ENCODE measurements around the gene FGF18. TPM values are rescaled to one million over a fixed set of nuclear protein-coding genes. Genes with fewer than 3 reads are reported as not detected.

Gene FGF18
- total RNA-seq, 2 donors from 2014 or later: 0.28 TPM; not detected in 1

- Mint-ChIP-seq H3K36me3 (no peaks in the 10 kb centered on the region), H3K27me3 (peaks cover 19 to 41% of the 10 kb centered on the region in 2 donors), H3K4me3 (no peak overlapping the region), H3K4me1 (ENCODE audit: low read depth in 2 of 2) (no peaks in the 10 kb centered on the region), H3K27ac (no peak overlapping the region), H3K9me3 (no peaks in the 10 kb centered on the region)
- DNase-seq (ENCODE audit: low spot score) (no peak), ATAC-seq (no peak)
Measured at GRCh38 chr5:171463862-171464229, 44.4 kb downstream of the FGF18 start.

DNA sequence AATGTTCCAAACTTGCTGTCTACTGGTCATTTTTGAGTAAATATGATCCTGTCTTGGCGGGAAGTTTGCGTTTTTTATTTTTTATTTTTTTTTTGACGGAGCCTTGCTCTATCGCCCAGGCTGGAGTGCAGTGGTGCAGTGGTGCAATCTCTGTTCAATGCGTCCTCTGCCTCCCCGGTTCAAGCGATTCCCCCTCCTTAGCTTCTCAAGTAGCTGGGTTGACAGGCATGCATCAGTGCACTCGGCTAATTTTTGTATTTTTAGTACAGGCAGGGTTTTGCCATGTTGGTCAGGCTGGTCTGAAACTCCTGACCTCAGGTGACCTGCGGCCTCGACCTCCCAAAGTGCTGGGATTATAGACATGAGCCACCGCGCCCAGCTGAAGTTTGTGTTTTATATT lies 45.4 kb downstream of the FGF18 start:
- peaks cover 15 to 39% of the 10 kb centered on the region in 2 donors for H3K27me3 Mint-ChIP-seq
- no peaks in the 10 kb centered on the region for H3K36me3 Mint-ChIP-seq
- no peak for DNase-seq (ENCODE audit: low spot score)
- no peaks in the 10 kb centered on the region for H3K4me1 Mint-ChIP-seq (ENCODE audit: low read depth in 2 of 2)
- H3K27ac Mint-ChIP-seq: no peak overlapping the region
- no peak for ATAC-seq
- no peaks in the 10 kb centered on the region for H3K9me3 Mint-ChIP-seq
- H3K4me3 Mint-ChIP-seq: no peak overlapping the region

GRCh38 chr5:171467107-171467506 lies 47.7 kb downstream of the FGF18 start:
- H3K4me1 Mint-ChIP-seq (ENCODE audit: low read depth in 2 of 2): no peaks in the 10 kb centered on the region
- no peak overlapping the region for H3K4me3 Mint-ChIP-seq
- H3K27me3 Mint-ChIP-seq: peaks cover 15 to 39% of the 10 kb centered on the region in 2 donors
- no peaks in the 10 kb centered on the region for H3K9me3 Mint-ChIP-seq
- H3K27ac Mint-ChIP-seq: no peak overlapping the region
- H3K36me3 Mint-ChIP-seq: no peaks in the 10 kb centered on the region
- ATAC-seq: no peak
- DNase-seq (ENCODE audit: low spot score): no peak

- no peaks in the 10 kb centered on the region for H3K4me1 Mint-ChIP-seq (ENCODE audit: low read depth in 2 of 2)
- no peaks in the 10 kb centered on the region for H3K36me3 Mint-ChIP-seq
- ATAC-seq (no peak), DNase-seq (ENCODE audit: low spot score) (no peak)
- peaks cover 9 to 22% of the 10 kb centered on the region in 2 donors for H3K27me3 Mint-ChIP-seq
- H3K9me3 Mint-ChIP-seq: no peaks in the 10 kb centered on the region
- no peak overlapping the region for H3K27ac Mint-ChIP-seq
- H3K4me3 Mint-ChIP-seq: no peak overlapping the region
Measured at GRCh38 chr5:171469326-171469725, 49.9 kb downstream of the FGF18 start.

GRCh38 chr5:171470420-171470819 lies 51.0 kb downstream of the FGF18 start:
- Mint-ChIP-seq H3K27me3 (peaks cover 9 to 14% of the 10 kb centered on the region in 2 donors), H3K4me1 (ENCODE audit: low read depth in 2 of 2) (no peaks in the 10 kb centered on the region), H3K36me3 (no peaks in the 10 kb centered on the region), H3K4me3 (no peak overlapping the region), H3K9me3 (no peaks in the 10 kb centered on the region), H3K27ac (no peak overlapping the region)
- no peak for ATAC-seq
- no peak for DNase-seq (ENCODE audit: low spot score)

DNA sequence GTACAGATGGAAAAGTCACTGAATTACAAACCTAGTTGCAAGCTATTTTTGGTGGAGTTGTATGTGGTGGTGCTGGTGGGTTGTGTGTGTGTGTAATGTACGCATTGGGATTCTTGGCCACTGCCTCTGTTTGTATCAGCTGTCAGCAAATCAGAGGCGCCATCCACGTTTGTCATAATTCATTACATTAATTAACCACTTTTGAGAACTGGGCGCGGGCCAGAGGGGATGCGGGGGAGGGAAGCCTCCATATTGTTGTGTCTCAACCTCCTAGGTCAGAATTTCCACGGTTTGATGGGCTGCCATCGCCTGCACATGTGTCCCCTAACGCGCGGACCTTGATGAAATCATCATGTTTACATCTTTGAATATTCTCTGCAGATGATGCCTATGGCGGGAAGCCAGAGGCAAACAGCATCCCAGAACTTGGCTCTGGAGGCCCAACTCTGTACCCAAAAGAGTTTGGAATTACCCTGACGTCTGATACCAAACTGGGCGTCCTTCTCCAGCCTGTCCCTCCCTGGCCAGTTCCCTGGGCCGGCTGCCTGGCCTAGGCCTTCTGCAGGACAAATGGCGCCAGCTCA lies 54.9 kb downstream of the FGF18 start:
- no peaks in the 10 kb centered on the region for H3K4me1 Mint-ChIP-seq (ENCODE audit: low read depth in 2 of 2)
- no peak overlapping the region for H3K4me3 Mint-ChIP-seq
- no peak overlapping the region for H3K27ac Mint-ChIP-seq
- H3K27me3 Mint-ChIP-seq: peaks cover 0 to 8% of the 10 kb centered on the region in 2 donors
- no peak for DNase-seq (ENCODE audit: low spot score)
- H3K9me3 Mint-ChIP-seq: no peaks in the 10 kb centered on the region
- H3K36me3 Mint-ChIP-seq: no peaks in the 10 kb centered on the region
- ATAC-seq: no peak

DNA sequence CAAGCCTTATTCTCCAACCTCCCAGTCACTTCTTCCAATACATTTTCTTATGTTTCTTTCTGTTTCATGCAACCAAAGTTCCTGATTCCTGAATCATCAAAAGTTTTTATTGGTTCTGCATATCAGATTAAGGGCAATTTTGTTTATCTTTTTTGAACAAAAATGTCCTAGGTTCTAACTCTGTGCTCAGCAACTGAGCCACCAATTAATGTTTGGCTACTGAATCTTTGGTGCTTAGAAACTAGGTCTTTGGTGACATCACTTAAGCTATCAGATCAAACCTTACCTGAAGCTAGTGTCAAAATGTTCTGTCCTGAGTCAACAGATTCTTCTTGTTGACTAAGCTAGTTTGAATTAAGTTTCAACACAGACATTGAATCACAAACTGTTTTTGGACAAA lies 56.1 kb downstream of the FGF18 start:
- Mint-ChIP-seq H3K27ac (no peak overlapping the region), H3K4me3 (no peak overlapping the region), H3K27me3 (peaks cover 0 to 8% of the 10 kb centered on the region in 2 donors), H3K9me3 (no peaks in the 10 kb centered on the region), H3K4me1 (ENCODE audit: low read depth in 2 of 2) (peaks cover 3 to 4% of the 10 kb centered on the region in 2 donors), H3K36me3 (no peaks in the 10 kb centered on the region)
- DNase-seq (ENCODE audit: low spot score): no peak
- ATAC-seq: no peak

DNA sequence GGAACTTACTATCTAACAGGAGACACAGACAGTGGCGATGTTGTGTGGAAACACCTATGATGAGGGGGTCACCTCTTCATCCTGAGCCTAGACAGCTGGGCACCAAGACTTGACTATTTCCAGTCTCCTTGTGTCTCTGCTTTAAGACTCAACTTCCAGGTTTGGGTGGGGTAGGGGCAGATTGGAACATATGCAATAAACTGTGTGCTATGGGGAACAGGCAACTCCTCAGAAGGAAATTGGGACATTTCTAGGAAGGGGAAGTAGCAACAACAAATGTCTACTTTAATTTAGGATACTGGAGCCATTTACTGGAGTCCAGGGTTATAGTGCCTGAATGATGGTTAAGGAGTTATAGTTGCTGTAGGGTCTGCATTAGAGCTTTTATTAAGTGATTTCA lies 57.3 kb downstream of the FGF18 start:
- H3K9me3 Mint-ChIP-seq: no peaks in the 10 kb centered on the region
- no peaks in the 10 kb centered on the region for H3K36me3 Mint-ChIP-seq
- H3K27ac Mint-ChIP-seq: no peak overlapping the region
- ATAC-seq (no peak), DNase-seq (ENCODE audit: low spot score) (no peak)
- peaks cover 3 to 4% of the 10 kb centered on the region in 2 donors for H3K4me1 Mint-ChIP-seq (ENCODE audit: low read depth in 2 of 2)
- H3K27me3 Mint-ChIP-seq: peaks cover 0 to 8% of the 10 kb centered on the region in 2 donors
- no peak overlapping the region for H3K4me3 Mint-ChIP-seq

GRCh38 chr5:171477101-171477500 lies 57.7 kb downstream of the FGF18 start:
- no peaks in the 10 kb centered on the region for H3K9me3 Mint-ChIP-seq

GRCh38 chr5:171477666-171478065 lies 58.2 kb downstream of the FGF18 start:
- Mint-ChIP-seq H3K4me3 (no peak overlapping the region), H3K36me3 (no peaks in the 10 kb centered on the region), H3K27ac (no peak overlapping the region), H3K4me1 (ENCODE audit: low read depth in 2 of 2) (peaks cover 3 to 4% of the 10 kb centered on the region in 2 donors), H3K9me3 (no peaks in the 10 kb centered on the region), H3K27me3 (peaks cover 2 to 8% of the 10 kb centered on the region in 2 donors)
- DNase-seq (ENCODE audit: low spot score) (no peak), ATAC-seq (no peak)

More at GRCh38 chr5:171477101-171477500, 57.7 kb downstream of the FGF18 start:
- ATAC-seq (no peak), DNase-seq (ENCODE audit: low spot score) (no peak)
- H3K27ac Mint-ChIP-seq: no peak overlapping the region
- peaks cover 2 to 8% of the 10 kb centered on the region in 2 donors for H3K27me3 Mint-ChIP-seq
- H3K4me1 Mint-ChIP-seq (ENCODE audit: low read depth in 2 of 2): peaks cover 3 to 4% of the 10 kb centered on the region in 2 donors
- no peak overlapping the region for H3K4me3 Mint-ChIP-seq
- H3K36me3 Mint-ChIP-seq: no peaks in the 10 kb centered on the region

DNA sequence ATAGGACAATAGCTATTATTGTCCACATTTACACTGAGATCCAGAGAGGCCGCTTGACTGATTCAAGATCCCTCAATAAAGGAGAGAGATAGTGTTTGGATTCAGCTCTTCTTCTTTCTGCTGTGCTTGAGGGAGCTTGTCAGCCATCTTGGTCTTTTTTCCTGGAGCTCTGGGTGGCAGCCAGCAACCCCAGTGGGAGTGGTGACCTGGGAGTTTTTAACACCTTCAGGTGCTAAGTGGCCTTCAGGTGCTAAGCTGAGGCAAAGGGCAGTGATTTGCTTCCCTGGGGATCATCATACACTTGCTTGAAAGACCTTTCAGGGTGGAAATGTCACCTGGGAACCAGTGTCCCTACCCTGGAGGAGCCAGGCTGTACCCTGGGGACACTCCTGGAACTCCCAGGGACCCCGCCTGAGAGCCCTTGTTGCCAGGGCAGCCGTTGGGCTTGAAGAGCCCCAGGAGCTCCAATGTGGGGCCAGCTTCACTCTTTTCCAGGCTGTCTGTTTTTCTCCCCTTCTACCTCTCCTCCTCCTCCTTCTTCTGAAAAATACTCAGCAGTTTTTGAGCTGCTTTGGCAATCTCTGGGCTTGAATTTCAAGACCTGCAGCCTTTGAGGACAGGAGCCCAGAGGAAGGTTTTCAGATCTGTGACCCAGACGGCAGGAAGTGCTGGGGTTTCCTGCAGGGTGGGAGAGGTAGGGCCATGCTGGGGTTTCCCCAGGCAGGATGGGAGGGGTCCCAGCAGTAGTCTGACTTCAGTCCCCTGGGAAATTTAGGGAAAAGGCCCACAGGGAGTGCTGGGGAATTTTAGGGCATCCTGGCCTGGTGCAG lies 59.7 kb downstream of the FGF18 start:
- Mint-ChIP-seq H3K36me3 (no peaks in the 10 kb centered on the region), H3K9me3 (no peaks in the 10 kb centered on the region), H3K4me1 (ENCODE audit: low read depth in 2 of 2) (peaks cover 3 to 4% of the 10 kb centered on the region in 2 donors), H3K4me3 (no peak overlapping the region), H3K27ac (no peak overlapping the region), H3K27me3 (peaks cover 2 to 8% of the 10 kb centered on the region in 2 donors)
- no peak for DNase-seq (ENCODE audit: low spot score)
- ATAC-seq: no peak

DNA sequence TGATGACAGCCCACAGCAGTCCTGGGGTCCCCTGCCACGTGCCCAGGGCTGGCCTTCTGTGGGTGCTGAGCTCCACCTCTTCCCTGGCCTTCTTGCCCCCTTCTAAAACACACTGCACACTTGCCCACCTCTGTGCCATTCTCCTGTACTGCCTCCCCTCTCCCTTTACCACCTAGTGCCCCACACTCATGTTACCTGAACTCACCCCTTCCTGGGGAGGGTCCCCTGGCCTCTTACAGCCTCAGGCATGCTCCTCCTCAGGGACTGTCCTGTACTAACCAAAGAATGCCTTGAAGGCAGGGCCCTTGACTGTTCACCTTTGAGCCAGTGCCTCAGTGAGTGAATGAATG lies 60.3 kb downstream of the FGF18 start:
- Mint-ChIP-seq H3K4me3 (no peak overlapping the region), H3K4me1 (ENCODE audit: low read depth in 2 of 2) (peaks cover 3 to 4% of the 10 kb centered on the region in 2 donors), H3K9me3 (no peaks in the 10 kb centered on the region), H3K36me3 (no peaks in the 10 kb centered on the region), H3K27me3 (peaks cover 2 to 8% of the 10 kb centered on the region in 2 donors), H3K27ac (no peak overlapping the region)
- ATAC-seq (no peak), DNase-seq (ENCODE audit: low spot score) (no peak)

- H3K4me1 Mint-ChIP-seq (ENCODE audit: low read depth in 2 of 2): peaks cover 3 to 4% of the 10 kb centered on the region in 2 donors
- DNase-seq (ENCODE audit: low spot score): no peak
- no peaks in the 10 kb centered on the region for H3K36me3 Mint-ChIP-seq
- ATAC-seq: no peak
- peaks cover 2 to 8% of the 10 kb centered on the region in 2 donors for H3K27me3 Mint-ChIP-seq
- H3K4me3 Mint-ChIP-seq: no peak overlapping the region
- no peaks in the 10 kb centered on the region for H3K9me3 Mint-ChIP-seq
- H3K27ac Mint-ChIP-seq: no peak overlapping the region
Measured at GRCh38 chr5:171480239-171480638, 60.8 kb downstream of the FGF18 start.

GRCh38 chr5:171481571-171482433 lies 62.4 kb downstream of the FGF18 start:
- Mint-ChIP-seq H3K4me1 (ENCODE audit: low read depth in 2 of 2) (peaks cover 3 to 4% of the 10 kb centered on the region in 2 donors), H3K27ac (no peak overlapping the region)

More at GRCh38 chr5:171481571-171482433, 62.4 kb downstream of the FGF18 start:
- H3K36me3 Mint-ChIP-seq: no peaks in the 10 kb centered on the region
- no peaks in the 10 kb centered on the region for H3K9me3 Mint-ChIP-seq
- peaks cover 0 to 3% of the 10 kb centered on the region in 2 donors for H3K27me3 Mint-ChIP-seq
- ATAC-seq (no peak), DNase-seq (ENCODE audit: low spot score) (no peak)
- no peak overlapping the region for H3K4me3 Mint-ChIP-seq
